ENCODE results near the gene DTX2.
A peak's percentile ranks its signal among the peaks of the same experiment; 100 is the strongest.
"Not testable (repeated sequence)": the region's sequence is repeated elsewhere in the genome, so short reads cannot be mapped to it uniquely, and the experiment has no call there.

Gene DTX2

GRCh38 chr7:76427635-76428034, 33.9 kb upstream of the DTX2 start:
- H3K4me3 ChIP-seq (ENCODE audit: low read depth, low read length): no peak overlapping the region
- TF ChIP-seq CTCF (IDR thresholded peaks at IDR 0.05; ENCODE audit: borderline replicate concordance, insufficient read depth, low read depth, low read length): no peak

- TF ChIP-seq CTCF (IDR thresholded peaks at IDR 0.05; ENCODE audit: borderline replicate concordance, insufficient read depth, low read depth, low read length): no peak
- no peak overlapping the region for H3K4me3 ChIP-seq (ENCODE audit: low read depth, low read length)
These were observed 33.2 kb upstream of the DTX2 start for GRCh38 chr7:76428149-76428823.

GRCh38 chr7:76428868-76429805, 32.4 kb upstream of the DTX2 start:
- no peak for TF ChIP-seq CTCF (IDR thresholded peaks at IDR 0.05; ENCODE audit: borderline replicate concordance, insufficient read depth, low read depth, low read length)
- H3K4me3 ChIP-seq (ENCODE audit: low read depth, low read length): no peak overlapping the region

GRCh38 chr7:76430211-76430610, 31.3 kb upstream of the DTX2 start:
- TF ChIP-seq CTCF (IDR thresholded peaks at IDR 0.05; ENCODE audit: borderline replicate concordance, insufficient read depth, low read depth, low read length): no peak
- no peak overlapping the region for H3K4me3 ChIP-seq (ENCODE audit: low read depth, low read length)

- no peak for TF ChIP-seq CTCF (IDR thresholded peaks at IDR 0.05; ENCODE audit: borderline replicate concordance, insufficient read depth, low read depth, low read length)
- no peak overlapping the region for H3K4me3 ChIP-seq (ENCODE audit: low read depth, low read length)
These were observed 30.7 kb upstream of the DTX2 start for GRCh38 chr7:76430836-76431235.

- not testable (repeated sequence) for H3K4me3 ChIP-seq (ENCODE audit: low read depth, low read length)
- peak; percentile 59 for TF ChIP-seq CTCF (IDR thresholded peaks at IDR 0.05; ENCODE audit: borderline replicate concordance, insufficient read depth, low read depth, low read length)
These were observed 23.6 kb upstream of the DTX2 start for GRCh38 chr7:76437873-76438272.

GRCh38 chr7:76439120-76439888, 22.2 kb upstream of the DTX2 start:
- not testable (repeated sequence) for H3K4me3 ChIP-seq (ENCODE audit: low read depth, low read length)

GRCh38 chr7:76440404-76440803, 21.1 kb upstream of the DTX2 start:
- H3K4me3 ChIP-seq (ENCODE audit: low read depth, low read length): not testable (repeated sequence)

- H3K4me3 ChIP-seq (ENCODE audit: low read depth, low read length): not testable (repeated sequence)
These were observed 19.7 kb upstream of the DTX2 start for GRCh38 chr7:76441792-76442191.

- H3K4me3 ChIP-seq (ENCODE audit: low read depth, low read length): not testable (repeated sequence)
These were observed 18.7 kb upstream of the DTX2 start for GRCh38 chr7:76442664-76443446.
